CMK (cell line): ENCODE data around the gene ACIN1.
A peak's percentile ranks its signal among the peaks of the same experiment; 100 is the strongest.

Experiments
- DNase-seq: peaks from one replicate; pipeline ENCODE4 v3.0.0-alpha.2; 2010; ENCODE audit warnings: low read depth

Gene ACIN1

DNA sequence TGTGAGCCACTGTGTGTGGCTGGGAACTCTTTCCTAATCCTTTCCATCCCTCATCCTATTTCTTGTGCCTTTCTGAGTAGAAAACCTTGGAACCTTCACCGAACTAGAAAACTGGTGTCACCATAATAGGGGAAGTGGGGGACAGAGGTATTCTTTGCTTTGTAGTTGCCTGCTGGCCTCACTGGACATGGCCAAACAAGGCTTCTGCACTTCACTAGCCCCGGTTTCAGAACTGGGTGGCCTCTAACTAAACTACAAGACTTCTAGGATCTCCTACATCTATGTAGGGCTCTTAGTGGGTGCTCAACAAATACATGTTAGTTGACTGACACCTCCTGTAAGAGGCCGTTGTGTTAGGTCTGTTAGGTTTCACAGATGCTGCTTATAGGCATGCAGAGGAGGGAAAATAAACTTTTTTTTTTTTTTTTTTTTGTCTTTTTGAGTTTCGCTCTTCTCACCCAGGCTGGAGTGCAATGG lies 10.4 kb upstream of the ACIN1 start:
- no peak for DNase-seq

DNA sequence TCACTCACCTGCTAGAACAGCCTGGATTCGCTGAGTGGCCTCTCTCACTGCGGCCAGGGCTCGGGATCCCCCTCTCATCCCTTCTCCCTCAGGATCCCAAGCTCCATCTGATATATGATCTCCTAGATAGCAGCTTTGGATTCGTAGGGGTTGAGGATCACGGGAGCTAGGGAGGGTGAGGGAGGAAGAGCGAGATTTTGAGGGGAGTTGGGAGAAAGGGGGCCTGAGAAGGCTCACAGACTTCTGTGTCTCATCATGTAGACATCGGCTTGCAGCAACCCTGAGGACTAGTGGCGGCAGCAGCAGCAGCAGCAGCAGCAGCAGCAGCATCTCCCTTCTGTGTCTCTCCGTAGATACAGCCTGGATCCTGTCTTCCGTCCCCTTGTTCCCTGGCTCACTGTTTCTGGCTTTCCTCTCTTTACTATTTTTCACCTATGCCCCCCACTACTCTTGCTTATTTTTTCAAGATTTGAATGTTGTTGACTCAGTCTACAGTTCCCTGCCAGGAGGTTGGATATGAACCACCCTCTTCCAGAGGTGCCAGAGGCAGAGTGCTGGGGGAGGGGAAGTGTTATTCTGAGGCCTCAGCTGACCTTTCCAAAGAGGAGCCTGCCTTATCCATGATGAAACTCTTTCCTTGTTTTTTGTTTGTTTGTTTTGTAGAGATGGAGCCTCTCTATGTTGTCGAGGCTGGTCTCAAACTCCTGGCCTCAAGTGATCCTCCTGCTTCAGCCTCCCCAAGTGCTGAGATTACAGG lies 9.8 kb upstream of the ACIN1 start, which contains the start of gene CIROP:
CIROP (minus strand) TSS at position 399 of the 757 bp plus-strand sequence; CDS start at position 330, 69 bp downstream.
- no peak for DNase-seq

DNA sequence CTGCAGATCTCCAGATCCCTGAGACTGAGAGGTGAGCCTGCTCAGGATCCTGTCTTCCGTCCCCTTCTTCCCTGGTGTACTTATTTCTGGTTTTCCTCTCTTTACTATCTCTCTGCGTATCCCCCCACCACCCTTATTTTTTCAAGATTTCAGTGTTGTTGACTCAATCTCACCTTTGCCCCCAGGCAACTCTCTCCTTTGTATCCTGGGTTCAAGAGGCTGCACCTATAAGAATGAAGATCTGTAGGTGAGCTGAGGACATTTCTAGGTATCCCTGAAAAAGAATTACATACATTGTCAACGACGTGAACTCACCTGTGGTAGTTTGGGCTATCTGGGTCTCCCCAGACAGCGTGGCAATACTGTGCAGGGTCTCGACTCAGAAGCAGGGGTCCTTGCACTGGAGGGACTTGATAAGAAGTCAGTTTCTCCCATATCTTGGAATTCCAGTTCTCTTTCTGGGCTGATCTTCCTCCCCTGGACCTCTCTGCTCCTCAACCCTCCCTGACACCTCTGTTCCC lies 9.2 kb upstream of the ACIN1 start:
- no peak for DNase-seq

DNA sequence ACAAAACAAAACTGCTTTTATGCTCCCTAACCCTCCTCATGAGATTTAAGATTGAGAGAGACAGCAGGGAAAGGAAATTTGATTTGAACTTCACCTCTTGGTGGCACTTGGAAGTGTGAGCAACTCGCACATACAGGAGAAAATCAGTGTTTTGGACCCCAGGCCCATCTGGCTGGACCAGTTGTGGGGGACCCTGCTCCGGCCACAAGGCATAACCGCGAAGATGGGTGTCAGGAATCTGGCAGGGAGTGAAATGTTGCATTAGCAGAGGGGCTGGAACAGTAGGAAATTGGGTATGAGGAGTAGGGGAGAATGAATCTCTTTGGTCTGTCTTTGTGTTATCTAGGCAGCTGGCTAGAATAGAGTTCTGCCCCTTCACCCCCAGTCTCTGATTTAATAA lies 8.6 kb upstream of the ACIN1 start:
- DNase-seq = no peak

DNA sequence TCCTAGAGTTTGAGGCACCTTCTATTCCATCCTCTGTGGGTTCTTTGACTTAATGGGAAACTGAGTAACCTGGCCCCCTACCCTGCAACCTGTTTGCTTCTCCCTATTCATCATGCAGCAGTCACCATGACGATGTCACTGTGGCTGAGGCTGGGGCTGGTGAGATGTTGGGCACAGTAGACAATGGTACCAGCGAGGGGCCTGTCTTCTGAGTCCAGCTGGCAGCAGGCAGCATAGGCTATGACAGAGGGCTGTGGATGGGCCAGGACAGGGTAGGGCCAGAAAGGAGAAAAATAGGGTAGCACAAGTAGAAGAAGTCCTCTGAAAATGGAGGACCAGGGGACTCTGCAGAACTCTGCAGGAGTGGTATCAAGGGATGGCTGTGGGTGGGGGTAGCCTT lies 7.9 kb upstream of the ACIN1 start:
- no peak for DNase-seq

DNA sequence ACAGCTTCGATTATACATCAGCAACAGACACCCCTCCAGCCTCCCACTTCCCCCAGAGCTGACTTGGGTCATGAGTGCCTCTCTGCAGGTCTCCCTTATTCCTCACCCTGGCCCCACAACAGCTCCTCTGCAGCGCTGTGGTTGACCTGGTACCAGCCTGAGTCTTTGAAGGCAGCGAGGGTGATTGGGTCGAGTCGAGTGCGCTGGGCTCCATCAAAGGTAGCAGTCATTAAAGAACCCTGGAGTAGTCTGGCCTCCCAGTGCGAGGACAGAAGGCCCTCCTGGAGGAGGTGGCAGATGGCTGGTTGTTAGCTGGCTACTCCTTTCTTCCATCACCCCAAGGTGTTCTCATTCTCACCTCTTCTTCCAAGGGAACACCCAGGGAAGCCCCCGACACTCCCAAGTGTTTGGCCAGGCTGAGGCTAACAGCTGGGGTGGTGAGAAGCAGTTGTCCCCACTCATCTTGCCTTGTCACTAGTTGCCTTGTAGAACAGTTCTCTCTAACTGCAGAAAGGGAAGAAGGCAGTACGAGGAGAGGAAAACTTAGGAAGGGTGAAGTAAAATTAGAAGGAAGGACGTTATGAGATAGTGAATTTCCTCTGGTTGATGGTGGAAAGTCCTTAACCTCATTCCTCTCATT lies 7.2 kb upstream of the ACIN1 start:
- no peak for DNase-seq

DNA sequence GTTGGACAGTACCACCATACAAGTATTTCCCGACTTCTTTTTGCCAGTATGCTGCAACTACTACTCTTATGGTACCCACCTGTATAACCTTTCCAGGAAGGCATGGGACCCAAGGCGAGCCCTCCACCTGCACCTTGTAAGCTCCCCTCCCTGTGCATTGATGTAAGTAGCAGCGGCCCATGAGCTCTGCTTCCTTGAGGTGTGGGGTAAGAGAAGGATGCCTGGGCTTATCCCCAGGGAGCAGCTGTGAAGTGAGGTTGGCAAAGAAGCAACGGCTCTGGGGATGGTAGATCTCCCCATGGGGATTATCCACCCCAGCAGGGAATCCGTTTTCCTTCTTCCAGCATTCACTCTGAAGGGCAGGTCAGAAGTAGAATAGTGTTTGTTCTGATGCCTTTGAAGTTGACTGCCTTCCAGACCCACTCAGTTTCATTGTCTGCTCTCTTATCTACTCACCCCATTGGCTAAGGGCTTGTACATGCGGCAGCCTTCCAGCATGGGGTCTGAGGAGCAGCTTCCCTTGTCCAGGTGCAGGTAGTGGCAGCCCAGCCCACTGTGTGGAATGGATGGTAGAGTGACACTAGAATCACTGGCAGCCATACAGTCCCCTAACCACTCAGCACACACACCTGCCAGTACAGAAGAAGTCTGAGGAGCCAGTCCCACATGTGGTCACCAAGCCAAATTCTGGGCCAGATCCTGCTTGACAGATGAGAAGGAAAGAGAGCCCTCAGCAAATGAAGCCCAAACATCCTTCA lies 6.5 kb upstream of the ACIN1 start:
- DNase-seq = no peak

DNA sequence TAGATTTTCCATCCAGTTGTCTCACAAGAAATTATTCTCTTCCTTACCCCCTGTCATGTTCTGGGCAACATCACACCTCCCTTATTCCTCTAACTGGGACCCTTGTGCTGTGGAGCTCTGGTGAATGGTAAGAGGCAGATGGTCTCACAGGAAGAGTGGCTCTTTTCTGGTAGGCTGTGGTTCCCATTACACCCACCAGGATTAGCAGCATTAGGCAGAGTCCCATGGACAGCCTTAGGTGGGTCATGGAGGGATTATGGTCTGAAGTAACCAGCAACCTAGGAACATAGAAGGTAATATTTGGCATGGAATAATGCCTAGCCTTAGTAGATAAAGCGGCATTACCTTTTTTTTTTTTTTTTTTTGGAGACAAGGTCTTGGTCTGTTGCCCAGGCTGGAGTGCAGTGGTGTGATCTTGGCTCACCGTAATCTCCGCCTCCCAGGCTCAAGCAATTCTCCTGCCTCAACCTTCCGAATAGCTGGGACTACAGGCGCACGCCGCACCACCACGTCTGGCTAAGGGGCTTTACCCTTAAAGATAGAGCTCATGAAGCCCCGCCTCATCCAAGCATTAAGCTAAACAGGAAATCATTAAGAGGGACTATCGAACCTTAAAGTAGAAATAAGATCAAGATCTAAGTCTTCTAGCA lies 4.4 kb upstream of the ACIN1 start:
- no peak for DNase-seq

DNA sequence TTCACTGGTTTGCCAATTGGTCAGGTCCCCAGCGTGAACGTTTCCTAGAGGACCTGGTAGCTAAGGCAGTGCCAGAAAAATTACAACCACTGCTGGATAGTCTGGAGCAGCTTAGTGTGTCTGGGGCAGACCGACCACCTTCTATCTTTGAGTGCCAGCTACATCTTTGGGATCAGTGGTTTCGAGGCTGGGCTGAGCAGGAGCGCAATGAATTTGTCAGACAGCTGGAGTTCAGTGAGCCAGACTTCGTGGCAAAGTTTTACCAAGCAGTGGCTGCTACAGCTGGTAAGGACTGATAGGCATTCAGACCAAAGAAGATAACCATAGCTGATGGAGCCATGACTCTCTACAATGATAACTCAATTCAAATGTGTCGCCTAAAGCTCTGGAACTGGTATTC lies 2.9 kb upstream of the ACIN1 start:
- DNase-seq = no peak

DNA sequence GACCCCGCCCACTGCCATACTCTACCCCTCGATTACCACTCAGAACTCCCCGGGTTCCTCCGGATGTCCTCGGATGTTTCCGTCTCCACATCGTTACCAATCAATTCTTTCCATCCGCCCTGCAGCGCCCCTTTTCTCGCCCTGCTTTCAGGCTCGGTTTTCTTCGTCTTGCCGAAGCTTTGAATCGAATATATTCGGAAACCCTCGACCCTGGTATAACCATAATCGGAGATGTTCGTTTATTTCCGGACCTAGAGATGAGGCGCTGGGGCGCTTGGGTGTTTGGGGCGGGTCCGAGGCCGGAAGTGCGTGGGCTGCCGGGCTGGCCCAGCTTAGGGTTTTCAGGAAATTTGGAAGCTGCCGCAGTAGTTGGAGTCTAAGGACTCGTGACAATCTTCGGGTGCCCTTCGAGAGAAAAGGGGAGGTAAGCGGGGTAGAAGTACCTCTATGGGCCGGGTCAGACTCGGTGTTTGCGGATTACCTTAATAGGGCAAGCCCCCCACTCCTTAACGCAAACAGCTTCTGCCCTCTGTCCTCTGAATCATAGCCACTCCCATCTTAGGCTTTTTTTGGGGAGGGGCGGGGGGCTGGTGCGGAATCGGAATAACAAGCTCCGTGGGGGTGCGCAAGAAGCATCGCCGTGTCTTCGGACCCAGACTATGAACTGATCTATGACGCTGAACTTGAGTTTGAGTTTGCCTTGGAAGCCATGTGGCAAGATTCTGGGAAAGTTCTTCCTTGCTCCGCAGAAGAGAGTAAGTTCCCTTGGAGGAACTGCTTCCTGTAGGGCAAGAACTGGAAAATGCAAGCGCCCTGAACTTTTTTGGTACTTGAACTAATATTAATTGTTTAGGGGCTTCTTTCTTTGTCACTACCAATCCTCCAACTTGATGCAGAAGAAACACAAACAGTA lies 516 bp upstream of the ACIN1 start, which contains the start of gene C14orf119:
C14orf119 (plus strand) TSS at position 310 of the 913 bp plus-strand sequence. CDS start 2,154 bp downstream, outside the sequence.
- peak; percentile 93 for DNase-seq

DNA sequence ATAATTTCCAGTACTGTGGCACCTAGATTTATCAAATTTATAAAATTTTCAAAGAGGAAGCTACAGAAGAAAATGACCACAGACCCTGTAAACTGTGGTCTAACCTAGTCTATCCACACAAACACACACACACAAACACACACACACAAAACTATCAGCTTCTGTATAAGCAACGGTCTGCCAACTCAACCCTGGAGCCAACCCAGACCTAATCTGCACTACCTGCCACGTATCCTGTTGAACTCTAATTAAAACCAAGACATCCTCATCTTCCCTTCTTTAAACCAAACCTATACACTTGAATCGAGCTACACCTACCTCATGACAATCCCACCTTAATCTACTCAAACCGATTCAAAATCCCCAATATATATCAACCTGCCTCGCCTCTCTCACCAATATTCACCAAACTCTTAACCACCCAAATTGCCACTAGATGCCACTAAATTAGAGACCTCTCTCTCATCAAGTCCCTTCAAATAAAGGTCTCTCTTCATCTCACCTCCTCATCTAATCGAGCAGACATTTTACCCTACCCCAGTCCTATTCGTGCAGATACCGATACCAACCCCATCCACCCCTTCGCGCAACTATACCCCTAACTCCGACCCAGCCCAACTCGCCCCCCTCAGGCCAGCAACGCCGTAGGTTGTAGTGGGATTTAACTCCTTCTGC lies 808 bp downstream of the ACIN1 start:
- no peak for DNase-seq

DNA sequence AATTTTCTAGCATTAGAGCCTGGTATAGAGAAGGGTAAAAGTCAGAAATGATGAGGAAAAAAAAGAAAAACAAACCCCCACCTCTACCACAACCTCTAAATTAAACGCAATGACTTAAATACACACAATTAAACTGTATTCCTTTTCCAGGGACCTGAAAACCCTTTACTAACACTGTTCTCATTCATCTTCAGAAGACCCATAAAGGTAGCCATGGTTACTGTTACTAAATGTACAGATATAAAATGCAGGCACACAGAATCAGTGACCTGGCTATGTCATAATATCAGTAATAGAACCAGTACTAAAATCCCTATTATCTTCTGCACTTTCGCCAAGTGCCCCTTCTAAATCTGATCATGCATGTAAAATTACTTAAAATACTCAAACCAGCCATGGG lies 1.4 kb downstream of the ACIN1 start:
- no peak for DNase-seq

DNA sequence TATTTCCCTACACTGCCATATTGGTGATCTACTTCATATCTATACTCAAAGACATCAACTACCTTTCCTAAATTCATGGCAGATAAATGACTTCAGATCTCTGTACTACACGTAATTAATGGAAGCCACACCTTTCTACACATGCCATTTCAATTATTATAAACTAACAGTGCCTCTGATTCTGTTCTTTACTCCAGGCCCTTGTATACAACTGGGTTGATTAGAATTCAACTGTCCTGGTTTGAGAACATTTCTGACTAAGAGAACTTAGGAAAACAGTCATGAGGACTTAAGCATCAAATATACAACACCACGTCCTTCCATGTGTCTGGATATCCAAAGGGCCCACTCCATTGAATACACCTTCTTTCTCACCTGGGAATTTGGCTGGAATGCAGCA lies 1.8 kb downstream of the ACIN1 start:
- DNase-seq = no peak

DNA sequence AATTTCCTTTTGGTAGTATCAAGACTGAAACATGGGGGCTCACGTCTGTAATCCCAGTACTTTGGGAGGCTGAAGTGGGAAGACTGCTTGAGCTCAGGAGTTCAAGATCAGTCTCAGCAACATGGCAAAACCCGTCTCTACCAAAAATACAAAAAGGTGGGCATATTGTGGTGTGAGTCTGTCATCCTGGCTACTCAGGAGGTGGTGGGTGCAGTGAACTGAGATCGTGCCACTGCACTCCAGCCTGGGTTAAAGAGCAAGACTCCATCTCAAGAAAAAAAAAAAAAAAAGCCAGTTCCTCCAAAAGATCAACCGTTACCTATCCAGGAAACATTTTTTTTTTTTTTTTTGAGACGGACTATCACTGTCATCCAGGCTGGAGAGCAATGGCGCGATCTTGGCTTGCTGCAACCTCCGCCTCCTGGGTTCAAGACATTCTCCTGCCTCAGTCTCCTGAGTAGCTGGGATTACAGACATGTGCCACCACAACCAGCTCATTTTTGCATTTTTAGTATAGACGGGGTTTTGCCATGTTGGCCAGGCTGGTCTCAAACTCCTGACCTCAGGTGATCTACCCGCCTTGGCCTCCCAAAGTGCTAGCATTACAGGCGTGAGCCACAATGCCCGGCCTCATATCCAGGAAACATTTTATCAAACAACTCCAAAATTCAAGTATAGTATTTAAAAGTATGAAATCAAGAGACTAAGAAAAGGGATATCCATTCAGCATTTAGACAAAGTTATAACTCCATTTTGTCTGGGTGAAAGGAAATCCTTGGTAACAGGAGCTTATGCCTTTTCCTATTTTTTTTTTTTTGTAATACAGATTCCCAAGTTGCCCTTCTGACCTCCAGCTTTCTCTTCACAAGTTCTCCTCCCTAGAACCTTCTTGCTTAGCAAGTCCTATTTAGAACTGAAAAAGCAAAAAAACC lies 3.4 kb downstream of the ACIN1 start:
- no peak for DNase-seq

DNA sequence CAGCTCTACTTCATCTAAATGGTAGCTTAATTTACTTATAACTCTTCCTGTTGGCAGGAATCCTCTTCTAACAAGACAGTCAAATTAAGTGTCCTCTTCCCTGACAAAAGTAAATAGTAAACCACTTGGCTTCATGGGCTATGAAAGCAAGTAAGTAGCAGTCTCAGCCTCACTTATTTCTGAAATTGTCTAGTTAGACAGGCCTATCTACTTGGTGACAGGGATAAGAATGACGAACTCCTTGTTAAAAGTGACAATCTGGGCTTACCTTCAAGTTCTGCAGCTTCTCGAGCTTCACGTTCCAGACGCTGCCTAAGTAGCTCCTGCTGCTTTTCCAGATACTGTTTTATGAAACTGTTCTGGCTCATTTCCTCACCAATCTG lies 4.7 kb downstream of the ACIN1 start:
- no peak for DNase-seq

DNA sequence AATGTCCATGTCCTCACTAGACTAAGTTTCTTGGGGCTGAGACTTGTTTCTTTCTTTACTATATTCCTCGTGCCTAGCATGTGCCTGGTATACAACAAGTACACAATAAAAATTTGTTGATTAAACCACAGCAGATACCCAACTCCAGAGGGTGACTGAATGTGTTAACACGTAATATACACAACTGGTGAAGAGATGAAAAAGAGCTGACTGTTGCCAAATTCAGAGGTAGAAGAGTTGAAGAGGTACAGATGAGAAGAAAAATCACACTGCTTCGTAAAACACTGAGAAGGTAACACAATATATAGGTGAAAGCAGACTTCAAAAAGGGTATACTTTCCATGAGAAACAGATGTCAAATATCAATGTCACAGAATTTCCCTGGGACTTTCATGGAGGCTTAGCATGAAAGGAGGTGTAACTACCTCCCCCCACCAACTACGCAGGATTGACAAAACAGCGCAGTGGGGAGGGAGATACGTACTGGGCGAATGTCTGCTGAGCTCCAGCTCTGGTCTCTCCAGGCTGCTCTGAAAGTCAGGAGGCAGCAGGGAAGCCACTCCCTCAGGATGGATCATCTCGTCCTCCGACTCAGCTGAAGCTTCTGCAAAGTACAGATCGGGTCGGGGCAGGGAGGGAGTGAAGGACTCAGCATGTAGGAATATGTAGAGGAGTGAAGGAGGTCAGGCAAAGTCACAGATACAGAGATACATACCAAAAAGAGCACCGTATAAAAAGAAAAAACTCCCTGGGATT lies 5.3 kb downstream of the ACIN1 start:
- DNase-seq = no peak

DNA sequence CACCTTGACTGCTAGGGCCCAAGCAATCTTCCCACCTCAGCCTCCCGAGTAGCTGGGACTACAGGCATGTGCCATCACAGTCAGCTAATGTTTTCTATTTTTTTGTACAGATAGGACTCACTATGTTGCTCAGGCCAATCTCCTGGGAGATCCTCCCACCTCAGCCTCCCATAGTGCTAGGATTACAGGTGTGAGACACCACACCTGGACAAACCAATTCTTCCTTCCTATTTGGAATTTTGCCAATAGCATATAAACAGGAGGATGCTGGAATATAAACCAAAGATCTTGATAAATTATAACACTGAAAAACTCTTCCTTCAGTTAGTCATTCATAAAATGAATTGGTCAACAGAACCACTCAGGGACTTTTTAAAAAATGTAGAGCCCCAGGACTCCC lies 8.4 kb downstream of the ACIN1 start:
- no peak for DNase-seq

DNA sequence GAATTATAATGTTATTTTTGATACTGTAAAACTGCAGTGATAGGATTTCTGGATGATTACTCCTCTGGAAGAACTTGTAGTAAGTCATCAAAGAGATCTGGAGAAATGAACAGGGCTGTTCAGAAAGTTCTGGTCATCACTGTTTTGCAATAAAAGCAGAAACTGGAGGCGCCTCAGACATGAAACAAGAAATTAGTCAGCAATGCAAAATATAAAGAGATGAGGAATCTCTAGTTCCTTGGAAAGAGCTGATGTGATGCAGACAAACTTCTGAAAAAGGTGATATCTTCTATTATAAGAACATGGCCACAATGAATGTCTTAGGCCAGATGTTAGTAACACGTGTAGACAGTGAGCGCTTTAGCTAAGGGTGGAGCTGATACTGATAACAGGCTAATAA lies 9.5 kb downstream of the ACIN1 start:
- no peak for DNase-seq

DNA sequence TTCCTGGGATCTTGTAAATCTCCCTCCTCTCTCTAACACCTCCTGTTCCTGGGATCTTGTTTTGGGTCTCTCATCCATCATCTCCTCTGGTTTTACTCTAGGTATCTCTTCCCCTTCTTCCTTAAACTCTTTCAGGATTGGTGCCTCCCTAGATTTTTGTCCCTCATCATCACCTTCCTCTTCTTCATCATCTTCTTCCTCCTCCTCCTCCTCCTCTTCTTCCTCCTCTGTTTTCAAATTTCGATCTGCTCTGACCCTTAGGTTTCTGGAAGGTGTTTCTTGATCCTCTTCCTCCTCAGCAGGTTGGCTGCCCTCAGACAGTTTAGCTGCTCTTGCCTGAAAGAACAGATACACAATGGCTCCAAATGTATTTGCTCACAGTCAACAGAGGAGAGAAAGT lies 14.5 kb downstream of the ACIN1 start:
- DNase-seq = no peak
